Activated CD8-positive, alpha-beta memory T cell treated with anti-CD3 and anti-CD28 coated beads, Interleukin-2, amount 50 U/mL, for 1 hour (primary cell): Measurements from ENCODE around the gene RAD23B.

ENCODE experiments used
- DNase-seq: peaks from one replicate; pipeline ENCODE4 v3.0.0-alpha.2; 2020; ENCODE audit errors: extremely low read depth

Gene RAD23B

DNA sequence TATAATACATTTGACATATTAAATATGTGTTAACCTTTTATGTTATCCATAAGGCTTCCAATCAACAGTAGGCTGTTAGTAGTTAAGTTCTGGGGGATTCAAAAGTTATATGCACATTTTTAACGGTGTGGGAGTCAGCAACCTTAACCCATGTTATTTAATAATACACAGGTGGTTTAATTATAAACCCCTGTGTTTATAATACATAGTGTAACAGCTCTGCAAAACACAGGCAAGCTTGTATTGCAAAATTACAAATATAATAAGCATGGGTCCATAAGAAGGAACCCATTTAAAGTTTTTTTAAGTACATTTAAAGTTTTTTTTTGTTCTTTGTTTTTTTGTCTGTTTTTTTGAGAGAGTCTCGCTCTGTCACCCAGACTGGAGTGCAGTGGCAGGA is 14.5 kb upstream of the RAD23B start:
- DNase-seq: no peak

- DNase-seq: no peak
These were observed 13.8 kb upstream of the RAD23B start for GRCh38 chr9:107269254-107269653.

DNA sequence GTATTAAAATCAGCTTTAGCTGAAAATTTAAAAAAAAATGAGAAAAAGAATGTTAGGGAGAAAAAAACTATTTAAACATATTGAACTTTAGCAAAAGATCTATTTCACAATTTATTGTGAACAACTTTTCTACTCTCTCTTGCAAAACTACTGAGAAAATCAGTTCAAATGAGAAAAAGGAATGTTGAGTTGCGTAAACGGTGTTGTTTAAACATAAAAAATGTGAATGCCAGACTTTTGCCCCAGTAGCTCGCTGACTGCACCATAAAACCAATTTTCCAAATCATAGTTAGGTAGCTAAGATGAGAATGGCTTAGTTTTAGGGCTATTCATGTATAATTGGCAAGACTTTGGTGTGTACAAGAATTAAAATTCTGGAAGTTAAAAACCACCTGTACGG is 13.4 kb upstream of the RAD23B start:
- DNase-seq: no peak

DNA sequence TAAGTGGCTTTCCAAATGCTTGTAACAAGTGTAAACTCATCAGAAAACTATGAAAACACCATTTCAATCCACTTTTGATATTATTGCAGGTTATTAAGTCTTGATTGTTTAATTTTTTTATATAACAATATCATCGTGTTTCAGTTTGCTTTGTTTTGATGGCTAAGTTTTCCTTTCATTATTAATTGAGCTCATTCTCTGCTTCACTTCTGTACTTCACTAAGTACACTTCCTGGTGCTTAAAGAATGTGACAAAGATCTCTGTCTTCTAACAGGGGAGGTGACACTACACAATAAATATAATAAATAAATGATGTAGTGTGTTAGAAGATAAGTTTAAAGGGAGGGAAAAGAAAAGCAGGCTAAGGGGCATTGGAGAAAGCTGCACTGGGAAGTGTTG is 13.0 kb upstream of the RAD23B start:
- no peak for DNase-seq

DNA sequence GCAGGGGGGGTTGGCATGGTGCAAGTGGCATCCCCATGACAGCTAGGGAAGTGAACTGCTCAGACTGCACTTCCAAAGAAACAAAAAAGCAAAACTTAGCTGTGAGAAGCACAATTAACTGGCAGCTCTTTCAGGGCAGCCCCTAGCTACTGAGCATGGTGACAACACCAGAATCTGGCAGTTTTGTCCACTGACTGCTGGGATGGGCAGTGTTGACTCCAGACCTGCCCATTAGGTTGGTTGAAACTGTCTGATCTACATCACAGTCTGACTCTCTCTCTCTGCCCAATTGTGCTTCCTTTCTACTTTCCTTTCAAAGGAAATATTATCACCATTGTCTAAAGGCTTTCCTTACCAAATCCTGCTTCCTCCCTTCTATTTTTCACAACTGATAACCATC is 12.5 kb upstream of the RAD23B start:
- no peak for DNase-seq

GRCh38 chr9:107273634-107274033 is 9.4 kb upstream of the RAD23B start:
- DNase-seq: no peak

DNA sequence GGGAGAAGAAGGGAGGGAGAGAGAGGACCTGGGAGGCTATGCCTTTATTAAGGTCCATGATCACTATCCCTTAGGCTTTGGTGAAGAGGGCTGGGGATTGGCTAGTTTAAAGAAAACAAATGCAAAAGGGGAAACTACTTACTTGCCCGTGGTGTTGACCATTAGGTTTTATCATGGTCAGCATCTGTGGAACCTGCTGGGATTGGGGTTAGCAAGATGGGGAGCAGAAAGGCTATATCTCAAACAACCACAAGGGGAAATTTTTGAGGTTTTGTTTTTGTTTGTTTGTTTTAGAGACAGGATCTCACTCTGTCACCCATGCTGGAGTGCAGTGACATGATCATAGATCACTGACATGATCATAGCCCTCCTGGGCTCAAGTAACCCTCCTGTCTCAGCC is 9.0 kb upstream of the RAD23B start:
- DNase-seq: no peak

- no peak for DNase-seq
These were observed 8.1 kb upstream of the RAD23B start for GRCh38 chr9:107274953-107275422.

DNA sequence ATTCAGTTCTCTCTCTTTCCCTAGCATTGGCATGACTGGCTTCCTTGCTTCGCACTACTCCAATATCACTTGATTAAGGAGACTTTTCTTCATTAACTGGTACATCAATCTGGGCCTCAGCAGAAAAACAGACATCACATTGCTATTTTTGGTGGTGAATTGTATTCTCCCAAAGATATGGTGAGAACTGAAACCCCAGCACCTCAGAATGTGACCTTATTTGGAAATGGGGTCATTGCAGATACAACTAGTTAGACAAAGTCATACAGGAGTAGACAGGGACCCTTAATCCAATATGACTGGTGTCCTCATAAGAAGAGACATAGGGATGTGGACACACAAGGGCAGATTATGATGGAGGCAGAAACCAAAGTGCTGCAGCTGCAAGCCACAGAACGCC is 7.5 kb upstream of the RAD23B start:
- DNase-seq: no peak

- DNase-seq: no peak
These were observed 5.9 kb upstream of the RAD23B start for GRCh38 chr9:107276966-107277710.

- no peak for DNase-seq
These were observed 5.3 kb upstream of the RAD23B start for GRCh38 chr9:107277801-107278200.

- no peak for DNase-seq
These were observed 4.0 kb upstream of the RAD23B start for GRCh38 chr9:107279086-107279485.

DNA sequence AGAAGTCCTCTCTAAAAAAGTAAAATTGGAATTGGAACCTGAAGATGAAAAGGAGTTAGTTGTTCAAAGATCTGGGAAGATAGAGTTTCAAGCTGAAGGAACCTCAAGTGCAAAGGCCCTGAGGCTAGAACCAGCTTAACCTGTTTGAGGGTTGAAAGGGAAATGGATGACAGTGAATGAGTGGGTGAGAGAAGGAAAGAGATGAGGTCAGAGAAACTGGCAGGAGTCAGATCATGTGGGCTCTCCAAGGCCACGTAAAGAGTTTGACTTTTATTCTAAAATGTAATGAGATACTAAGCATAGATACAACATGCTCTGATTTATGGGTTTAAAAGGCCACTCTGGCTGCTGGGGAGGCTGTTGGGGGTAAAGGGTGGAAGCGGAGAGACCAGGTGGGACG is 2.5 kb upstream of the RAD23B start:
- DNase-seq: no peak

GRCh38 chr9:107281184-107281583 is 1.9 kb upstream of the RAD23B start:
- no peak for DNase-seq

DNA sequence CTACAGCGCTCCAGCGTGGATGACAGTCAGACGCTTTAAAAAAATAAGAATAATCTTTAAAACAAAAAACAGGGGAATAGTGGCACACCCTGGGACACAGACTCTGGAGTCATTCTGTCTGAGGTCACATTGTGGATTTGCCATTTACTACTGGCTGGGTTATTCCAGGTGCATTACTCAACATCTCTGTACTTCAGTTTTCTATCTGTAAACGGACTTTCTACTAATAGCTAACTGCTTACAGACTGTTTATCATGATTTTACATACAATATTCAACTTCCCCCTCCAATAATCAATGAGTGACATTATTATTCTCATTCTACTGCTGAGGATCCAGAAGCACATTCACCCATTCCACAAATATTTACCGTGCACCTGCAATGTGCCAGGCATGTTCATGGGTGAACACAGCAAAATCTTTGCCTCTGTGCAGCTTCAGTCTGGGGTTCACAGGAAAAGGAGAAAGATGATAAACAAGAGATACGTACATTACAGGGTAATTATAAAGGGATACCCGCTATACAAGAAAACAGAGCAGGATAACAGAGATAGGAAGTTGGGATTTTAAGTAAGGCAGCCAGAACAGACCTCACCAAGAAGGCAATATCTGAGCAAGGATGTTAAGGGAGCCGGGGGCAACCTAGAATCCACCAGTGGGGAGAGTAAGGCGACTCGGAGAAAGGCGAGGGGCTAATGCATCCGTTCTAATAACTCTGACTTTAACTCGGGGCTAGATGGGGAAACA is 984 bp upstream of the RAD23B start:
- DNase-seq: no peak

DNA sequence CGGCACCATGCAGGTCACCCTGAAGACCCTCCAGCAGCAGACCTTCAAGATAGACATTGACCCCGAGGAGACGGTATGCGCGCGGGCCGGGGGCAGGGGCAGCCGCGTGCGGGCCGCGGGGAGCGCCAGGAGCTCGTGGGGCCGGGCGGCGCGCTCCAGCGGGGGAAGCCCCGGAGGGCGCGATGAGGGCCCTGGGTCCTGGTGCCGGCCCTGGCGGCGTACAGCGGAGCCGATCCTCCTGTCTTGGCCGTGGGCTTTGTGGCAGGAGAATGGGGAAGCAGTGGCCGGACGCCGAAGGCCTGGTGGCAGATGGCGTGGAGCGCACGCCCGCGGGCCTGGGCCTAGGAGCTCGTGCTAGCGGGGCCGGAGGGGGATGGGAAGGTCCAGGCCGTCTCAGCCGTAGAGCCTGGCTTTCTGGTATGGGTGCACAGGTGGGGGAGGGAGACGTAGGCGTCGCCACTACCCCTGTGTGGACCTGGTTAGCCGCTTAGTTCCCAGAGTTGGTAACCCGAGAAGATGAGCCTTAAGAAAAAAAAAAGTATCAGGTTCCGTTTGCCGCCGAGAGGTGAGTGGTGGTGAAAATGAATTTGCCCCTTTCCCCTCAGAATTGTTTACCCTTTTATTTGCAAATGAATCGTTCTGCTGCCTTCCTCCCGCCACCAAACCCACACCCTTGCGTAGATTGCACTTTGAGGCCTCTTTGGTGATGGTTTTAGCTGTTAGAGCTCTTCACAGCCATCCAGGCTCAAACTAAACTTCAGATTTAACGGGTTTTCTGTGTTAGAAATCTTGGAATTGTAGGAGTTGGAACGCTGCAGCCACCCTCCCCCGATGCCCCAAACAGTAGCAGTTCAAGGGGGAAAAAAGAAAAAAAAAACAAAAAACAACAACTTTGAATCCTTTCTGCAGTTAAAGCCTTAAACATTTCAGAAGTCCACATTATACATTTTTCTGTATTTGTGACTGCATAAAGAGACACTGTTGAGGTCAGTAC is 841 bp downstream of the RAD23B start:
- DNase-seq: peak; percentile 16

- no peak for DNase-seq
These were observed 1.6 kb downstream of the RAD23B start for GRCh38 chr9:107284636-107285035.

- DNase-seq: no peak
These were observed 2.2 kb downstream of the RAD23B start for GRCh38 chr9:107285286-107285685.

DNA sequence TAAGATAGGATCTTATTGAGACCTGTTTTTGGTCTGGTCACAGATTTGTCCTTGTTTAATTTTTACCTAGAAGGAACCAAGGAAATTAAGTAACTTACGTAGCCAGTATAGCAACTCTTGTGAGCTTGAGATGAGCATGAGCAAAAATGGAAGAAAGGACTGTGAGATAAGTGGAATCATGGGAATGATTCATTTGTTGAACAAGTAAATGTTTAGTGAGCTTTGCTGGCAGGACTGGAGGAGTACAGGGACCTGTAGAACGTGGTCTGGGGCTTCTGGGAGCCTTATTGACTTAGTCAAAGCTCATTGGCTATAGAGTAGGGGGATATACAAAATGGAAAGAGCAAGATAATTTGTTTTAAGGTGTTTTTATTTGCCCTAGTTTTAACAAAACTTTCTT is 3.0 kb downstream of the RAD23B start:
- DNase-seq: no peak

DNA sequence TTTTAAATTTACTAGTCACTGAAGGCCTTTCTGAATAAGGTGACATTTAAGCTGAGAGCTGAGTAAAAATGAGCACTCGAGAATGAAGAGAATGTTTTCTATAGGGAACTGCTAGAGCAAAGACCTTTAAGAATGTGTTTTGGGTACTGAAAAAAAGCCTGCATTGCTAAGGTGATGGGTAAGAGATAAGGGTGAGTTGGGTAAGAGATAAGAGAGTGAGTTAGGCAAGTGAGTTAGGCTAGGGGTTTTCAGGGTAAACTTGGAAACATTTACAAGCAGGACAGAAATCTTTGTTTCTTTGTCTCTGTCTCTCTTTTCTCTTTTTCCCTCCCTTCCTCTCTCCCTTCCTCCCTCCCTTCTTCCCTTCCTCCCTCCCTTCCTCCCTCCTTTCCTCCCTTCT is 5.6 kb downstream of the RAD23B start:
- DNase-seq: no peak

- DNase-seq: no peak
These were observed 7.5 kb downstream of the RAD23B start for GRCh38 chr9:107290619-107291018.
